ENCODE data around the gene LDB3.

LDB3 gene

GRCh38 chr10:86691333-86692022 lies 23.2 kb downstream of the LDB3 start:
- no peak overlapping the region for H3K4me3 ChIP-seq (ENCODE audit: low read length)
- no peak for TF ChIP-seq ZNF274 (IDR thresholded peaks at IDR 0.05; ENCODE audit: low read depth, low read length)

DNA sequence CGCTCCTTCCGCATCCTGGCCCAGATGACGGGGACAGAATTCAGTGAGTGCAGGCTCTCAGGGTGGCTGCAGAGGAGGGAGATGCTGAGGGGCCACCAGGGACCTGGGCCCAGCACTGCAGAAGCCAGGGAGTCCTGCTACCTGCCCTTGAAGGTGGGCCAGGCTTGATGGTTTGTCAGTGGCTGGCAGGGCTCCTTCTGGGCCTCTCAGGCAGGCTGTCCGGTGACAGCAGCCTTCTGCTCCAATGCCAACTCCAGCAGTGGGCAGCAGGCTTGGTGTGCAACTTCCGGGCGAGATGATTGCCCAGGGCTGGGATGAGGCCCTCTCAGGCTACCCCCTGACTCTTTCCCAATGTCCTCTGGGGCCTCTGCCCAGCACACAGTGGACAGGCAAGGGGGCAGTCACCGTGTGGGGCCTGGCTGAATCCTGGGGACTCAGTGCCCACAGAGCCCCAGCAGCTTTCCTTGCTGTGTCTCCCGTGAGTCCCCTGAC lies 23.8 kb downstream of the LDB3 start:
- no peak overlapping the region for H3K4me3 ChIP-seq (ENCODE audit: low read length)
- no peak for TF ChIP-seq ZNF274 (IDR thresholded peaks at IDR 0.05; ENCODE audit: low read depth, low read length)

- no peak for TF ChIP-seq ZNF274 (IDR thresholded peaks at IDR 0.05; ENCODE audit: low read depth, low read length)
These were observed 24.4 kb downstream of the LDB3 start for GRCh38 chr10:86692664-86693063.

DNA sequence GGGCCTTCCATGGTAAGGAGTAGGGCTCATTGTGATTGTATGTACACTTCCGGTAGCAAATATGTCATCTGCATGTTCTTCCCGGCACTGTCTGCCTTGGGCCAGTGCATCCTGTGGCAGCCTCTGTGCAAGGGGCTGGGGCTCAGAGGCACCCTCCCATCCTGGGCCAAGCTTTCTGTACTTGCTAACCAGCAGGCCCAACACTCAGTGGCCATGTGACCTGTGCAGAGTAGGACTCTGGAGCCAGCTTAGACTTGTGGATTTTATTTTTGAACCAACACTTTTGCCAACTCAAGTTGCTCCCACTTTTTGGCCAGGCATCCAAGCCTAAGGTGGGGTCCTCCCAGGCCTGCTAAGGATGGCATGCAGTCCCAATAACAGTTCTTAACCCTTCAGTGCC lies 25.0 kb downstream of the LDB3 start:
- H3K4me3 ChIP-seq (ENCODE audit: low read length): no peak overlapping the region
- no peak for TF ChIP-seq ZNF274 (IDR thresholded peaks at IDR 0.05; ENCODE audit: low read depth, low read length)

More at GRCh38 chr10:86692664-86693063, 24.4 kb downstream of the LDB3 start:
- H3K4me3 ChIP-seq (ENCODE audit: low read length): no peak overlapping the region

GRCh38 chr10:86693721-86694369 lies 25.5 kb downstream of the LDB3 start:
- no peak for TF ChIP-seq ZNF274 (IDR thresholded peaks at IDR 0.05; ENCODE audit: low read depth, low read length)
- no peak overlapping the region for H3K4me3 ChIP-seq (ENCODE audit: low read length)

DNA sequence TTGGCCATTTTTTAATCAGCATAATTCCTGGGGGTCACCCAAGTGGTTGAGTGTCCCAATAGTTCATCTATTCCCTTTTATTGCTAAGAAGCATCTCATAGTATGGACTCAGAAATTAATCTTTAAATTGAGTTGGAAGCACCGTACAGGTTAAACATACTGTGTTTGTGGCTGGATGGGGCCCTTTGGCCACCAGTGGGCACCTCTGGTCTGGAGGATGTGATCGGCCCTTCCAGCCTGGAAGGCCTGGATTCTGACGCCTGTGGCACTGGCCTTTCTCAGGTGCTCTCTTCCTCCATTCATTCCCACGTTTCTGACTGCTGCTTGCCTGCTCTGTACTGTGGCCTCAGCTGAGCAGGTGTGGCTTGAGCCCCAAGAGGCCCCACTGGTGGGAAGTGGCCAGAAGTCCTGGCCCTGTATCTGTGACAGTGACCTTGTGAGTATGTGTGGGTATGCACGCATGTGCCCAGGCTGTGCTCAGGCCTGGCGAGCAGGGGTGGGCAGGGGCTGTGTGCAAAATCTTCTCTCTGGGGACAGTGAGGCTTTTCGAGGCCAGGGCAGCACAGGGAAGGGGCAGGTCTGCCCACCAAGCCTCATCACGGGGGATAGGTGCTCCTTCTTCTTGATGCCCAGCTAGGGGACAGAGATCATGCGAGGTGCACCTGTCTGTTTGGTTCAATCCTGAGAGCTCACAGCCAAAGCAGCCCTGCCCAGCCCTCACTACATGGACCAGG lies 30.1 kb downstream of the LDB3 start:
- no peak for TF ChIP-seq ZNF274 (IDR thresholded peaks at IDR 0.05; ENCODE audit: low read depth, low read length)
- no peak overlapping the region for H3K4me3 ChIP-seq (ENCODE audit: low read length)

GRCh38 chr10:86699125-86699524 lies 30.8 kb downstream of the LDB3 start:
- no peak overlapping the region for H3K4me3 ChIP-seq (ENCODE audit: low read length)
- TF ChIP-seq ZNF274 (IDR thresholded peaks at IDR 0.05; ENCODE audit: low read depth, low read length): no peak

- TF ChIP-seq ZNF274 (IDR thresholded peaks at IDR 0.05; ENCODE audit: low read depth, low read length): no peak
- H3K4me3 ChIP-seq (ENCODE audit: low read length): no peak overlapping the region
These were observed 31.2 kb downstream of the LDB3 start for GRCh38 chr10:86699541-86699940.

GRCh38 chr10:86699991-86700840 lies 31.9 kb downstream of the LDB3 start:
- no peak for TF ChIP-seq ZNF274 (IDR thresholded peaks at IDR 0.05; ENCODE audit: low read depth, low read length)
- H3K4me3 ChIP-seq (ENCODE audit: low read length): no peak overlapping the region

GRCh38 chr10:86700851-86701617 lies 32.7 kb downstream of the LDB3 start:
- no peak overlapping the region for H3K4me3 ChIP-seq (ENCODE audit: low read length)
- no peak for TF ChIP-seq ZNF274 (IDR thresholded peaks at IDR 0.05; ENCODE audit: low read depth, low read length)

DNA sequence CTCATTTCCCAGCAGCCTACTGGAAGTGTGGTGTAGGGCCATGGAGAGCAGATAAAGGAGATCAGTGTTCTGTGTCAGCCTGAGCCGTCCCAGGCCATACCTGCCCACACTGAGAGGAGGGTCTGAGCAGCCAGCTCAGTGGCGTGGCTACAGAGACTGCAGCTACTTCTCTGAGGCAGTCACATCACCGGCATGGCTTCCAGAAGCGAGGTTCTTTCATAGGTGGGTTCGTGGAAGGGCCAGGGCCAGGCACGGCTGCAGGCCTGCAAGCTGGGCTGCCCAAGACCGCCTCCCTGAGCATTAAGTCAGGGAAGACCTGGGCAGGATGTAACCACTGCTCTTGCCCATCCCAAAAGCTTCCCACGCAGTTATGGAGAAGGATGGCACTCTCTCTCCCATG lies 34.9 kb downstream of the LDB3 start:
- H3K4me3 ChIP-seq (ENCODE audit: low read length): no peak overlapping the region
- TF ChIP-seq ZNF274 (IDR thresholded peaks at IDR 0.05; ENCODE audit: low read depth, low read length): no peak

GRCh38 chr10:86705139-86705538 lies 36.8 kb downstream of the LDB3 start:
- H3K4me3 ChIP-seq (ENCODE audit: low read length): no peak overlapping the region
- no peak for TF ChIP-seq ZNF274 (IDR thresholded peaks at IDR 0.05; ENCODE audit: low read depth, low read length)

DNA sequence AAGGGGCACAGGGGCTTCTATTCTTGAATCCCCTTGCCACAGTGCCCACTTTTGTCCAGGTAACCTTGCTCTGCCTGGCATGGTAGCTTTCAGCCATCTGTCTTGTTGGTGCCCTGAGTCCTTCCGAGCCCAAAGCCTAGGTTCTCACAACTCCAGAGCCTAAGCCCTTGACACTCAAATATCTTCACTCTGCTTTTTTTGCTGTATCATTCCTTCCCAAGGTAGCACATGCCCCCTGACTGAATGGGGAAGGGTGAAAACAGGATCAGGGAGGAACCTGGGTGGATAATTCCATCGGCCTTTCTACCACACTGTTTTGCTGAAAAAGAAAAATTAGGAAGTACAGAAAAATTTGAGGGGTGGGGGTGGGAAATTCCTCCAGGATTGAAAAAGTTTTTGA lies 37.6 kb downstream of the LDB3 start:
- no peak for TF ChIP-seq ZNF274 (IDR thresholded peaks at IDR 0.05; ENCODE audit: low read depth, low read length)
- no peak overlapping the region for H3K4me3 ChIP-seq (ENCODE audit: low read length)
